ENCODE measurements around the gene TDRD10.
A peak's percentile ranks its signal among the peaks of the same experiment; 100 is the strongest.

The TDRD10 gene

GRCh38 chr1:154548028-154548427, 46.0 kb downstream of the TDRD10 start:
- Mint-ChIP-seq H3K4me3 (no peak overlapping the region), H3K27ac (no peak overlapping the region), H3K9me3 (no peaks in the 10 kb centered on the region), H3K36me3 (ENCODE audit: low read depth) (peaks cover 31% of the 10 kb centered on the region), H3K4me1 (peaks cover 9% of the 10 kb centered on the region), H3K27me3 (no peaks in the 10 kb centered on the region)
- no peak for ATAC-seq
- no peak for DNase-seq

- Mint-ChIP-seq H3K9me3 (no peaks in the 10 kb centered on the region), H3K36me3 (ENCODE audit: low read depth) (peaks cover 41% of the 10 kb centered on the region), H3K27me3 (no peaks in the 10 kb centered on the region), H3K27ac (no peak overlapping the region), H3K4me3 (no peak overlapping the region), H3K4me1 (peaks cover 9% of the 10 kb centered on the region)
- ATAC-seq (no peak), DNase-seq (no peak)
Measured at GRCh38 chr1:154549202-154549770, 47.3 kb downstream of the TDRD10 start.

GRCh38 chr1:154550070-154550469, 48.1 kb downstream of the TDRD10 start:
- Mint-ChIP-seq H3K9me3 (no peaks in the 10 kb centered on the region), H3K36me3 (ENCODE audit: low read depth) (peaks cover 48% of the 10 kb centered on the region), H3K4me3 (no peak overlapping the region), H3K27me3 (no peaks in the 10 kb centered on the region), H3K4me1 (peaks cover 10% of the 10 kb centered on the region), H3K27ac (no peak overlapping the region)
- DNase-seq (no peak), ATAC-seq (no peak)

GRCh38 chr1:154550657-154551056, 48.6 kb downstream of the TDRD10 start:
- ATAC-seq, result no peak
- Mint-ChIP-seq H3K9me3 (no peaks in the 10 kb centered on the region), H3K27ac (no peak overlapping the region), H3K36me3 (ENCODE audit: low read depth) (peaks cover 51% of the 10 kb centered on the region), H3K4me1 (peaks cover 11% of the 10 kb centered on the region), H3K27me3 (no peaks in the 10 kb centered on the region), H3K4me3 (no peak overlapping the region)
- no peak for DNase-seq

- DNase-seq, result no peak
- no peak for ATAC-seq
- Mint-ChIP-seq H3K27ac (no peak overlapping the region), H3K4me3 (no peak overlapping the region), H3K27me3 (no peaks in the 10 kb centered on the region), H3K4me1 (peaks cover 18% of the 10 kb centered on the region), H3K9me3 (no peaks in the 10 kb centered on the region), H3K36me3 (ENCODE audit: low read depth) (peaks cover 51% of the 10 kb centered on the region)
Measured at GRCh38 chr1:154551474-154551873, 49.5 kb downstream of the TDRD10 start.

GRCh38 chr1:154552036-154552435, 50.0 kb downstream of the TDRD10 start:
- Mint-ChIP-seq H3K27me3 (no peaks in the 10 kb centered on the region), H3K27ac (no peak overlapping the region), H3K4me3 (no peak overlapping the region), H3K9me3 (no peaks in the 10 kb centered on the region), H3K36me3 (ENCODE audit: low read depth) (peaks cover 52% of the 10 kb centered on the region), H3K4me1 (peaks cover 24% of the 10 kb centered on the region)
- no peak for ATAC-seq
- DNase-seq, result no peak

GRCh38 chr1:154553056-154554030, 51.3 kb downstream of the TDRD10 start:
- ATAC-seq, result no peak
- Mint-ChIP-seq H3K4me3 (no peak overlapping the region), H3K27ac (no peak overlapping the region), H3K9me3 (no peaks in the 10 kb centered on the region), H3K36me3 (ENCODE audit: low read depth) (peaks cover 52% of the 10 kb centered on the region), H3K27me3 (no peaks in the 10 kb centered on the region), H3K4me1 (peaks cover 30% of the 10 kb centered on the region)
- DNase-seq, result no peak

GRCh38 chr1:154556422-154556821, 54.4 kb downstream of the TDRD10 start:
- Mint-ChIP-seq H3K9me3 (no peaks in the 10 kb centered on the region), H3K27me3 (no peaks in the 10 kb centered on the region), H3K36me3 (ENCODE audit: low read depth) (peaks cover 36% of the 10 kb centered on the region), H3K4me1 (peaks cover 34% of the 10 kb centered on the region), H3K4me3 (peak overlapping the region; percentile 90), H3K27ac (peak overlapping the region; percentile 86)
- ATAC-seq (no peak), DNase-seq (no peak)

GRCh38 chr1:154557248-154557938, 55.4 kb downstream of the TDRD10 start:
- Mint-ChIP-seq H3K27me3 (no peaks in the 10 kb centered on the region), H3K4me1 (peaks cover 34% of the 10 kb centered on the region), H3K36me3 (ENCODE audit: low read depth) (peaks cover 32% of the 10 kb centered on the region), H3K9me3 (no peaks in the 10 kb centered on the region), H3K27ac (peak overlapping the region; percentile 86), H3K4me3 (peak overlapping the region; percentile 90)
- DNase-seq, result no peak
- ATAC-seq, result no peak

GRCh38 chr1:154557939-154558719, 56.1 kb downstream of the TDRD10 start, which contains the start of gene UBE2Q1:
UBE2Q1 (minus strand) TSS chr1:154558662; CDS start chr1:154558553, 109 bp downstream.
- H3K36me3 Mint-ChIP-seq (ENCODE audit: low read depth), result peaks cover 29% of the 10 kb centered on the region
- H3K27me3 Mint-ChIP-seq, result no peaks in the 10 kb centered on the region
- H3K4me1 Mint-ChIP-seq, result peaks cover 34% of the 10 kb centered on the region
- ATAC-seq (no peak), DNase-seq (peak; percentile 42)
- H3K27ac Mint-ChIP-seq, result peak within 1 kb of the TSS; percentile 92
- H3K9me3 Mint-ChIP-seq, result no peaks in the 10 kb centered on the region
- H3K4me3 Mint-ChIP-seq, result peak within 1 kb of the TSS; percentile 91

- H3K36me3 Mint-ChIP-seq (ENCODE audit: low read depth), result peaks cover 21% of the 10 kb centered on the region
- no peaks in the 10 kb centered on the region for H3K9me3 Mint-ChIP-seq
- DNase-seq (peak; percentile 99), ATAC-seq (peak; percentile 94)
- peak overlapping the region; percentile 92 for H3K27ac Mint-ChIP-seq
- peak overlapping the region; percentile 91 for H3K4me3 Mint-ChIP-seq
- H3K4me1 Mint-ChIP-seq, result peaks cover 34% of the 10 kb centered on the region
- no peaks in the 10 kb centered on the region for H3K27me3 Mint-ChIP-seq
Measured at GRCh38 chr1:154558720-154559465, 56.9 kb downstream of the TDRD10 start.

GRCh38 chr1:154559466-154560044, 57.5 kb downstream of the TDRD10 start:
- H3K36me3 Mint-ChIP-seq (ENCODE audit: low read depth), result peaks cover 18% of the 10 kb centered on the region
- DNase-seq, result peak; percentile 85
- ATAC-seq, result peak; percentile 55
- peak overlapping the region; percentile 92 for H3K27ac Mint-ChIP-seq
- H3K4me1 Mint-ChIP-seq, result peaks cover 34% of the 10 kb centered on the region
- H3K27me3 Mint-ChIP-seq, result no peaks in the 10 kb centered on the region
- peak overlapping the region; percentile 91 for H3K4me3 Mint-ChIP-seq
- H3K9me3 Mint-ChIP-seq, result no peaks in the 10 kb centered on the region

GRCh38 chr1:154565876-154566275, 63.9 kb downstream of the TDRD10 start:
- no peaks in the 10 kb centered on the region for H3K36me3 Mint-ChIP-seq (ENCODE audit: low read depth)
- peaks cover 6% of the 10 kb centered on the region for H3K4me1 Mint-ChIP-seq
- no peak overlapping the region for H3K4me3 Mint-ChIP-seq
- H3K27ac Mint-ChIP-seq, result no peak overlapping the region
- no peaks in the 10 kb centered on the region for H3K9me3 Mint-ChIP-seq
- ATAC-seq (no peak), DNase-seq (no peak)
- peaks cover 34% of the 10 kb centered on the region for H3K27me3 Mint-ChIP-seq
